ENCODE data around the gene GCDH.

The GCDH gene

DNA sequence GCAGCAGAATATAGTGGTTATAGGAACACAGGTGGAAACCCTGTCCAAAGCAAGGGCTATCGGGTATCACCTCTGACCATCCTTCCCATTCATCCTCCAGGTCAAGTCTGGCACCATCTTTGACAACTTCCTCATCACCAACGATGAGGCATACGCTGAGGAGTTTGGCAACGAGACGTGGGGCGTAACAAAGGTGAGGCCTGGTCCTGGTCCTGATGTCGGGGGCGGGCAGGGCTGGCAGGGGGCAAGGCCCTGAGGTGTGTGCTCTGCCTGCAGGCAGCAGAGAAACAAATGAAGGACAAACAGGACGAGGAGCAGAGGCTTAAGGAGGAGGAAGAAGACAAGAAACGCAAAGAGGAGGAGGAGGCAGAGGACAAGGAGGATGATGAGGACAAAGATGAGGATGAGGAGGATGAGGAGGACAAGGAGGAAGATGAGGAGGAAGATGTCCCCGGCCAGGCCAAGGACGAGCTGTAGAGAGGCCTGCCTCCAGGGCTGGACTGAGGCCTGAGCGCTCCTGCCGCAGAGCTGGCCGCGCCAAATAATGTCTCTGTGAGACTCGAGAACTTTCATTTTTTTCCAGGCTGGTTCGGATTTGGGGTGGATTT is 52.6 kb downstream of the GCDH start:
- no peak overlapping the region for H3K4me3 ChIP-seq (ENCODE audit: control insufficient read depth, low read depth, low read length)
- DNase-seq (ENCODE audit: low read depth): no peak
- TF ChIP-seq, protein P1, sequence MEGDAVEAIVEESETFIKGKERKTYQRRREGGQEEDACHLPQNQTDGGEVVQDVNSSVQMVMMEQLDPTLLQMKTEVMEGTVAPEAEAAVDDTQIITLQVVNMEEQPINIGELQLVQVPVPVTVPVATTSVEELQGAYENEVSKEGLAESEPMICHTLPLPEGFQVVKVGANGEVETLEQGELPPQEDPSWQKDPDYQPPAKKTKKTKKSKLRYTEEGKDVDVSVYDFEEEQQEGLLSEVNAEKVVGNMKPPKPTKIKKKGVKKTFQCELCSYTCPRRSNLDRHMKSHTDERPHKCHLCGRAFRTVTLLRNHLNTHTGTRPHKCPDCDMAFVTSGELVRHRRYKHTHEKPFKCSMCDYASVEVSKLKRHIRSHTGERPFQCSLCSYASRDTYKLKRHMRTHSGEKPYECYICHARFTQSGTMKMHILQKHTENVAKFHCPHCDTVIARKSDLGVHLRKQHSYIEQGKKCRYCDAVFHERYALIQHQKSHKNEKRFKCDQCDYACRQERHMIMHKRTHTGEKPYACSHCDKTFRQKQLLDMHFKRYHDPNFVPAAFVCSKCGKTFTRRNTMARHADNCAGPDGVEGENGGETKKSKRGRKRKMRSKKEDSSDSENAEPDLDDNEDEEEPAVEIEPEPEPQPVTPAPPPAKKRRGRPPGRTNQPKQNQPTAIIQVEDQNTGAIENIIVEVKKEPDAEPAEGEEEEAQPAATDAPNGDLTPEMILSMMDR (conservative IDR thresholded peaks at IDR 0.05; ENCODE audit: control insufficient read depth, insufficient read depth, low read depth, low read length): no peak

DNA sequence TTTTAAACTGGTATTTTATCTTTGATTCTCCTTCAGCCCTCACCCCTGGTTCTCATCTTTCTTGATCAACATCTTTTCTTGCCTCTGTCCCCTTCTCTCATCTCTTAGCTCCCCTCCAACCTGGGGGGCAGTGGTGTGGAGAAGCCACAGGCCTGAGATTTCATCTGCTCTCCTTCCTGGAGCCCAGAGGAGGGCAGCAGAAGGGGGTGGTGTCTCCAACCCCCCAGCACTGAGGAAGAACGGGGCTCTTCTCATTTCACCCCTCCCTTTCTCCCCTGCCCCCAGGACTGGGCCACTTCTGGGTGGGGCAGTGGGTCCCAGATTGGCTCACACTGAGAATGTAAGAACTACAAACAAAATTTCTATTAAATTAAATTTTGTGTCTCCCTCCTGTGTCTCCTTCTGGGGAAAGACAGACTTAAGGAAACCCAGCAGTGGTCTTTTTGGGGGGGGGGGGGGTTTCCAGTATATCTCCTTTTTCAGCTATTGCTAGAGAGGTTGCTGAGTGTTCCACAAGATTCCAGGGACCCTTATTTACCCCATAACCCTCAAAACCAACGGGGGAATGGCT is 53.2 kb downstream of the GCDH start:
- no peak overlapping the region for H3K4me3 ChIP-seq (ENCODE audit: control insufficient read depth, low read depth, low read length)
- DNase-seq (ENCODE audit: low read depth): no peak
- TF ChIP-seq, protein P1 (conservative IDR thresholded peaks at IDR 0.05; ENCODE audit: control insufficient read depth, insufficient read depth, low read depth, low read length): no peak

DNA sequence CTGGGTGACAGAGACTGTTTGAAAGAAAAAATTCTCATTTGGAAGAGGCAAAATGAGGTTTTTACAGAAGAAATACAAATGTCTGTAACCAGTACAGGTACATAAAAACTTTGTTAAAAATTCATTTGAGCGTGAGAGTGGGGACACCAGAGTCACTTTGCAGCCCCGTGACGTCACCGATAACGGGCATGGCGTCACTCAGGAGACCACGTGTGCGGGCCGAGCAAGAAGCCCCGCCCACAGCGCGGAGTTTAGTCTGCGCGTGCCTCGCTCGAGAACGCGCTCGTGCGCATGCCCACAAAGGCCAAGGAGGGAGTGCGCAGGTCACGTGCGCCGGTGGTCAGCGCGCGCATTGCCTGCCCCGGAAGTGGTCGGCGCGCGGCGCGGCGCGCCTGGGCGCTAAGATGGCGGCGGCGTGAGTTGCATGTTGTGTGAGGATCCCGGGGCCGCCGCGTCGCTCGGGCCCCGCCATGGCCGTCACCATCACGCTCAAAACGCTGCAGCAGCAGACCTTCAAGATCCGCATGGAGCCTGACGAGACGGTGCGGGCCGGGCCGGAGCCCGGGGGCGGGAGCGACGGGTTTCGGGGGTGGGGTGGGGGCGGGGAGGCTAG is 54.6 kb downstream of the GCDH start, which contains the start of gene RAD23A:
RAD23A (plus strand) TSS at position 384 of the 613 bp plus-strand sequence; CDS start at position 471, 87 bp downstream.
- TF ChIP-seq, protein P1 (conservative IDR thresholded peaks at IDR 0.05; ENCODE audit: control insufficient read depth, insufficient read depth, low read depth, low read length): no peak
- DNase-seq (ENCODE audit: low read depth): peak; percentile 98
- H3K4me3 ChIP-seq (ENCODE audit: control insufficient read depth, low read depth, low read length): peak within 1 kb of the TSS; percentile 89

DNA sequence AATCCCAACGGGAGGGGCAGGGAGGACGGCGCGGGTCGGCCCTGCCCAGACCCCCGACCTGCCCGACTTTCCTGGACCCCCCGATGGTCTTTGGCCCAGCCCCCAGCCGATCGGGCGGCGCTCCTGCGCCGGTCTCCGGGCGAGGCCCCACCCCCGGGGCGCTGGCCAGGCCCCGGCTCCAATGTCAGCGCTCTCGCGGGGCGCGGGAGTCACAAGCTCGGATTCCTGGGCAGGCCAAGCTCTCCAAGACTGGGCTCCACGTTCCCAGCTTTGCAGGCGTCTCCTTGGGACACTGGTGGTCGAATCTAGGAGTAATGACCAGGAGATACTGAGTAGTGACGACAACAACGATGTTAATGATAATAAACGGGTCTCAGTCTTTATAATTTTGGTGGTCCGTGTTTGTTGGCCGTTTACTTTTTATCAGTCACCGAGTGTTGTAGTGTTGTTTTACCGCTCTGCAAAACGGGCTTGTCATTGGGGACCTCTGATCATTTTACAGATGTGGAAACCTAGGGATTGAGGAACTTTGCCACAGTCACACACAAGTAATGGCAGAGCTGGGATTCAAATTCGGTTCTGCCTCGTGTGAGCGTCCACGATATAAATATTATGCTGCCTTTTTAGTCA is 55.2 kb downstream of the GCDH start:
- peak overlapping the region; percentile 89 for H3K4me3 ChIP-seq (ENCODE audit: control insufficient read depth, low read depth, low read length)
- peak; percentile 80 for DNase-seq (ENCODE audit: low read depth)
- TF ChIP-seq, protein P1 (conservative IDR thresholded peaks at IDR 0.05; ENCODE audit: control insufficient read depth, insufficient read depth, low read depth, low read length): no peak

DNA sequence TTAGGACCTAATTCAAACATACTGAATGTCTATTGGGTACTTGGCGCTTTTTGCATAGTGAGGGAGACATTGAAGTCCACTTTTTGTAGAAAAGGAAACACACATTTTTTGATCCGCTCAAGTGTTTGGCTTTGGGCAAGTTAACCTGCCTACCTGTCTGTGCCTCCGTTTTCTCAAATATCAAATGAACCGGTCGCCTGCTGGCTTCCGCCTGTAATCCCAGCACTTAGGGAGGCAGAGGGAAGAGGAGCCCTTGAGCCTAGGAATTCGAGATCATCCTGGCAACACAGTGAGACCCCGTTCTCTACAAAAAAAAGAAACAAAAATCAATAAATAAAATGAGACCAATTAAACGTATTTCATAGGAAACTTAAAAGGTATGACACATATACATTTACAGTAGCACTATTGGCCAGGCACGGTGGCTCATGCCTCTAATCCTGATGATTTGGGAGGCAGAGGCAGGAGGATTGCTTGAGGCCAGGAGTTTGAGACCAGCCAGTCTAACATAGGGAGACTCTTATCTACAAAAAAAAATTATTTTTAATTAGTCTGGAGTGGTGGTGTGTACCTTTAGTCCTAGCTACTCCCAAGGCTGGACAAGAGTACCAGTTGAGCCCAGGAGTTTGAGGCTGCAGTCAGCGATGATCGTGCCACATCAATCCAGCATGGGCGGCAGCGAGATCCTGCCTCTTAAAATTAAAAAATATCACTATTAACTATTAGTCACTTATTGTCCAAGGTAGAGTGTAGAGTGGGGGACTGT is 56.0 kb downstream of the GCDH start:
- TF ChIP-seq, protein P1 (conservative IDR thresholded peaks at IDR 0.05; ENCODE audit: control insufficient read depth, insufficient read depth, low read depth, low read length): no peak
- no peak for DNase-seq (ENCODE audit: low read depth)
- H3K4me3 ChIP-seq (ENCODE audit: control insufficient read depth, low read depth, low read length): peak overlapping the region; percentile 89
